GM23248 (cell line): Measurements from ENCODE around the gene CCDC17. TPM values are rescaled to one million over a fixed set of nuclear protein-coding genes. Genes with fewer than 3 reads are reported as not detected.

Source experiments
- DNase-seq: peaks from one replicate; pipeline ENCODE4 v3.0.0-alpha.2; 2015
- H2AFZ ChIP-seq: fragments of 200-600 bp; sonication (generic); 2 replicates; pipeline ENCODE4 v1.6.1; 2016; ENCODE audit warnings: antibody characterized with exemption
- H3F3A ChIP-seq: fragments of 200-600 bp; sonication (generic); 2 replicates; pipeline ENCODE4 v1.6.1; 2016; ENCODE audit warnings: mild to moderate bottlenecking, antibody characterized with exemption, mixed run types; ENCODE audit not compliant: insufficient read depth
- H3K27ac ChIP-seq: fragments of 200-600 bp; sonication (generic); 2 replicates; pipeline ENCODE4 v1.5.1; 2016; ENCODE audit warnings: mild to moderate bottlenecking
- H3K27me3 ChIP-seq: fragments of 200-600 bp; sonication (generic); replicated peaks from 2 replicates; pipeline ENCODE4 v1.6.1; 2016; ENCODE audit warnings: mild to moderate bottlenecking; ENCODE audit not compliant: insufficient read depth
- H3K36me3 ChIP-seq: fragments of 200-600 bp; sonication (generic); 2 replicates; pipeline ENCODE4 v1.6.1; 2016; ENCODE audit warnings: low read depth, mild to moderate bottlenecking
- H3K4me1 ChIP-seq: fragments of 200-600 bp; sonication (generic); 2 replicates; pipeline ENCODE4 v1.6.1; 2016; ENCODE audit warnings: mild to moderate bottlenecking; ENCODE audit not compliant: insufficient read depth
- H3K4me2 ChIP-seq: fragments of 200-600 bp; sonication (generic); one replicate; pipeline ENCODE4 v1.6.1; 2016; ENCODE audit warnings: mild to moderate bottlenecking; ENCODE audit not compliant: unreplicated experiment
- H3K4me3 ChIP-seq: fragments of 200-600 bp; sonication (generic); 2 replicates; pipeline ENCODE4 v1.5.1; 2016; ENCODE audit warnings: mild to moderate bottlenecking
- H3K79me2 ChIP-seq: fragments of 200-600 bp; sonication (generic); 2 replicates; pipeline ENCODE4 v1.6.1; 2016; ENCODE audit warnings: mild to moderate bottlenecking; ENCODE audit not compliant: insufficient read depth
- H3K9ac ChIP-seq: fragments of 200-600 bp; sonication (generic); 2 replicates; pipeline ENCODE4 v1.6.1; 2016; ENCODE audit warnings: mild to moderate bottlenecking
- H3K9me2 ChIP-seq: fragments of 200-600 bp; sonication (generic); 2 replicates; pipeline ENCODE4 v1.6.1; 2016; ENCODE audit warnings: mixed run types, mild to moderate bottlenecking, moderate library complexity; ENCODE audit not compliant: insufficient read depth
- H3K9me3 ChIP-seq: fragments of 200-600 bp; sonication (generic); one replicate; pipeline ENCODE4 v1.6.1; 2017; ENCODE audit warnings: low read depth
- H4K20me1 ChIP-seq: fragments of 200-600 bp; sonication (generic); 2 replicates; pipeline ENCODE4 v1.6.0; 2016; ENCODE audit not compliant: insufficient read depth
- EZH2 ChIP-seq: fragments of 200-600 bp; sonication (generic); IDR thresholded peaks from 2 replicates; pipeline ENCODE4 v1.6.1; 2018; ENCODE audit warnings: antibody characterized with exemption, mild to moderate bottlenecking; ENCODE audit not compliant: insufficient read depth, poor library complexity, severe bottlenecking
- EZH2phosphoT487 ChIP-seq: fragments of 200-600 bp; sonication (generic); IDR thresholded peaks from 2 replicates; pipeline ENCODE4 v1.6.1; 2018; ENCODE audit warnings: antibody characterized with exemption, moderate library complexity, mild to moderate bottlenecking, low read depth; ENCODE audit not compliant: insufficient read depth
- WGBS, 2 experiments: methylation state at CpG; one replicate each; pipeline ENCODE4 v1.1.6; 2015 to 2017; ENCODE audit warnings: low lambda C conversion rate in 2 of 2, low coverage in 1 of 2; ENCODE audit errors: missing lambda C conversion rate in 2 of 2; 5-methylcytosine and 5-hydroxymethylcytosine counted together
- in situ Hi-C: fragments of 300-500 bp; cut with MboI; formaldehyde crosslinking; loops from 2 replicates; pipeline ENCODE4 v1.15.0; 2020
- polyA plus RNA-seq: library from polyadenylated mRNA; unstranded; fragments of >200 nt; fragmentation: Nextera tagmentation; extraction: Ambion mirVana; gene quantifications from 2 replicates; pipeline ENCODE4 v1.2.1, GENCODE V29; 2016
- total RNA-seq: library from RNA; depleted of rRNA; stranded (reverse); fragments of >200 nt; shearing (Covaris generic); gene quantifications from 2 replicates; pipeline ENCODE4 v1.2.3, GENCODE V29; 2014

CCDC17 gene
- total and polyA plus RNA-seq, 2 experiments from 2014 or later, result 0.25 to 1.4 TPM

- DNase-seq, result no peak
- WGBS, 2 experiments, result 68 to 80% methylated on average over 2 of the region's 2 CpGs
- in situ Hi-C loops, result no loop called here
- Histone ChIP-seq H3K27ac (no peak overlapping the region), H3K9me3 (no peaks in the 10 kb centered on the region), H3K4me1 (peaks cover 5% of the 10 kb centered on the region; the same call in 1 of the 2 replicates), H3K27me3 (no peaks in the 10 kb centered on the region), H3K9me2 (no peaks in the 10 kb centered on the region), H3K4me3 (no peak overlapping the region), H4K20me1 (0 out of 2 replicates have a peak, but pooled peaks cover 4% of the 10 kb centered on the region), H3K36me3 (peaks cover 67% of the 10 kb centered on the region), H3F3A (no peaks in the 10 kb centered on the region), H3K4me2 (no peak overlapping the region), H3K9ac (no peak overlapping the region), H3K79me2 (peaks cover 90% of the 10 kb centered on the region), H2AFZ (no peak overlapping the region)
- TF ChIP-seq EZH2phosphoT487 (no peak), EZH2 (no peak)
Measured at GRCh38 chr1:45658171-45658570, 34.3 kb upstream of the CCDC17 start.

- Histone ChIP-seq H3K27me3 (no peaks in the 10 kb centered on the region), H3K4me3 (no peak overlapping the region), H3K9me3 (no peaks in the 10 kb centered on the region), H3F3A (no peaks in the 10 kb centered on the region), H3K9ac (no peak overlapping the region), H3K36me3 (peaks cover 80% of the 10 kb centered on the region), H3K4me2 (no peak overlapping the region), H4K20me1 (0 out of 2 replicates have a peak, but pooled peaks cover 4% of the 10 kb centered on the region), H3K4me1 (peaks cover 5% of the 10 kb centered on the region; the same call in 1 of the 2 replicates), H3K79me2 (peaks cover 90% of the 10 kb centered on the region), H3K27ac (no peak overlapping the region), H2AFZ (no peak overlapping the region), H3K9me2 (no peaks in the 10 kb centered on the region)
- 78 to 83% methylated on average over 3 of the region's 3 CpGs for WGBS, 2 experiments
- in situ Hi-C loops, result no loop called here
- TF ChIP-seq EZH2phosphoT487 (no peak), EZH2 (no peak)
- no peak for DNase-seq
Measured at GRCh38 chr1:45656573-45657226, 32.8 kb upstream of the CCDC17 start.

GRCh38 chr1:45654540-45655280, 30.9 kb upstream of the CCDC17 start:
- Histone ChIP-seq H3K9me2 (no peaks in the 10 kb centered on the region), H3K4me3 (no peak overlapping the region), H3K9ac (no peak overlapping the region), H3F3A (no peaks in the 10 kb centered on the region), H4K20me1 (no peaks in the 10 kb centered on the region), H3K27me3 (no peaks in the 10 kb centered on the region), H3K27ac (no peak overlapping the region), H3K4me1 (peaks cover 5% of the 10 kb centered on the region; the same call in 1 of the 2 replicates), H3K36me3 (peaks cover 81% of the 10 kb centered on the region), H3K9me3 (no peaks in the 10 kb centered on the region), H2AFZ (no peak overlapping the region), H3K79me2 (peaks cover 90% of the 10 kb centered on the region), H3K4me2 (no peak overlapping the region)
- in situ Hi-C loops, result no loop called here
- peak; percentile 49 for DNase-seq
- TF ChIP-seq EZH2phosphoT487, result no peak
- TF ChIP-seq EZH2, result no peak
- 91 to 95% methylated on average over 12 of the region's 12 CpGs for WGBS, 2 experiments

GRCh38 chr1:45647248-45648021, 23.6 kb upstream of the CCDC17 start:
- Histone ChIP-seq H3K9ac (no peak overlapping the region), H3K9me2 (no peaks in the 10 kb centered on the region), H3K9me3 (no peaks in the 10 kb centered on the region), H3K4me3 (no peak overlapping the region), H3K27me3 (no peaks in the 10 kb centered on the region), H3K27ac (no peak overlapping the region), H3K36me3 (peaks cover 28% of the 10 kb centered on the region), H4K20me1 (no peaks in the 10 kb centered on the region), H3K4me1 (no peaks in the 10 kb centered on the region), H3F3A (peaks cover 18% of the 10 kb centered on the region; the same call in 1 of the 2 replicates), H2AFZ (no peak overlapping the region), H3K79me2 (peaks cover 86% of the 10 kb centered on the region), H3K4me2 (no peak overlapping the region)
- 97 to 99% methylated on average over 9 of the region's 9 CpGs for WGBS, 2 experiments
- in situ Hi-C loops, result no loop called here
- DNase-seq, result no peak
- TF ChIP-seq EZH2phosphoT487 (no peak), EZH2 (no peak)
